H1 (cell line): ENCODE results near the gene CUX1. TPM values are rescaled to one million over a fixed set of nuclear protein-coding genes. Genes with fewer than 3 reads are reported as not detected.

Experiments used
- CTCF ChIA-PET: fragments of 300-600 bp; sonication (Branson Sonifier 250); formaldehyde crosslinking; loops from one replicate; lab custom pipeline; 2021; ENCODE audit not compliant: partially characterized antibody; lab: Charles Lee
- POLR2A ChIA-PET: fragments of 300-600 bp; sonication (Branson Sonifier 250); formaldehyde crosslinking; loops from one replicate; lab custom pipeline; 2021; ENCODE audit warnings: inconsistent platforms; ENCODE audit not compliant: partially characterized antibody; lab: Charles Lee
- DNase-seq, 2 experiments: peaks; one replicate each; pipeline versions ENCODE4 v3.0.0 to v3.0.0-alpha.2; 2010 to 2022; ENCODE audit warnings: low spot score in 2 of 2, low read depth in 1 of 2, mixed read lengths in 1 of 2
- FAIRE-seq: peaks from 2 replicates; lab custom pipeline; 2011; peaks lifted over from hg19 to GRCh38; lab: Jason Lieb, UNC
- H2AFZ ChIP-seq: 2 replicates; pipeline ENCODE4 v1.8.1; 2012; ENCODE audit warnings: low read length, inconsistent platforms
- H2AK5ac ChIP-seq: 2 replicates; pipeline ENCODE4 v1.6.1; 2013; ENCODE audit warnings: low read depth, low read length
- H2BK120ac ChIP-seq: replicated peaks from 2 replicates; pipeline ENCODE3; 2013; ENCODE audit warnings: low read depth, low read length, inconsistent platforms
- H2BK12ac ChIP-seq: 2 replicates; pipeline ENCODE4 v1.6.1; 2013; ENCODE audit warnings: low read depth, low read length
- H2BK15ac ChIP-seq: 2 replicates; pipeline ENCODE4 v1.6.1; 2013; ENCODE audit warnings: low read length
- H2BK20ac ChIP-seq: 2 replicates; pipeline ENCODE4 v1.6.1; 2013; ENCODE audit warnings: low read length
- H2BK5ac ChIP-seq: 2 replicates; pipeline ENCODE4 v1.6.1; 2013; ENCODE audit warnings: low read depth, low read length
- H3K14ac ChIP-seq: 2 replicates; pipeline ENCODE4 v1.6.1; 2013; ENCODE audit warnings: inconsistent platforms; ENCODE audit not compliant: insufficient read length
- H3K18ac ChIP-seq: 2 replicates; pipeline ENCODE4 v1.6.1; 2013; ENCODE audit warnings: low read length; ENCODE audit errors: extremely low read depth
- H3K23ac ChIP-seq: 2 replicates; pipeline ENCODE4 v1.6.1; 2013; ENCODE audit warnings: inconsistent platforms; ENCODE audit not compliant: insufficient read length
- H3K23me2 ChIP-seq: 2 replicates; pipeline ENCODE4 v1.6.1; 2013; ENCODE audit warnings: low read depth, low read length
- H3K27ac ChIP-seq: 2 replicates; pipeline ENCODE4 v1.6.1; 2011; ENCODE audit warnings: low read depth, low read length, inconsistent platforms
- H3K27me3 ChIP-seq, 4 experiments: replicated peaks in 1 of 4; 1 replicate in 1 of 4; 2 replicates in 3 of 4; pipeline versions ENCODE4 v1.6.1 to v1.8.1; 2011 to 2013; ENCODE audit warnings: low read length in 3 of 4, mild to moderate bottlenecking in 3 of 4, inconsistent platforms in 2 of 4, mixed read lengths in 2 of 4, moderate library complexity in 1 of 4; ENCODE audit not compliant: control insufficient read depth in 3 of 4, insufficient read depth in 3 of 4; ENCODE audit errors: extremely low read depth in 1 of 4
- H3K36me3 ChIP-seq, 4 experiments: 2 replicates each; pipeline versions ENCODE4 v1.6.1 to v1.8.1; 2011 to 2013; ENCODE audit warnings: mild to moderate bottlenecking in 4 of 4, low read length in 3 of 4, moderate library complexity in 2 of 4, control low read depth in 1 of 4, inconsistent platforms in 1 of 4; ENCODE audit not compliant: insufficient read depth in 4 of 4, control insufficient read depth in 2 of 4
- H3K4ac ChIP-seq: replicated peaks from 2 replicates; pipeline ENCODE3; 2013; ENCODE audit warnings: low read length, low read depth, mixed read lengths, inconsistent platforms; ENCODE audit not compliant: insufficient read length
- H3K4me1 ChIP-seq, 4 experiments: replicated peaks in 1 of 4; 1 replicate in 1 of 4; 2 replicates in 3 of 4; pipeline versions ENCODE4 v1.6.1 to v1.8.1; 2011 to 2013; ENCODE audit warnings: low read length in 3 of 4, inconsistent platforms in 2 of 4, mixed read lengths in 1 of 4; ENCODE audit not compliant: insufficient read depth in 4 of 4, control insufficient read depth in 3 of 4
- H3K4me2 ChIP-seq, 2 experiments: 2 replicates each; pipeline versions ENCODE4 v1.6.1 to v1.8.1; 2011 to 2013; ENCODE audit warnings: low read depth in 2 of 2, low read length in 2 of 2, control low read depth in 1 of 2, inconsistent platforms in 1 of 2, mild to moderate bottlenecking in 1 of 2; ENCODE audit not compliant: insufficient read depth in 1 of 2
- H3K4me3 ChIP-seq, 4 experiments: fragments of 200-600, 300-600 bp in 1 of 4; sonication (generic), shearing (Covaris generic), sonication (Bioruptor Twin) in 1 of 4; 2 replicates each; pipeline versions ENCODE4 v1.5.1 to v1.8.1; 2011 to 2016; ENCODE audit warnings: low read length in 4 of 4, low read depth in 3 of 4, control low read depth in 2 of 4, inconsistent platforms in 2 of 4, mild to moderate bottlenecking in 2 of 4, mixed read lengths in 1 of 4, moderate library complexity in 1 of 4; ENCODE audit not compliant: insufficient read depth in 2 of 4; ENCODE audit errors: extremely low read depth in 1 of 4
- H3K56ac ChIP-seq: replicated peaks from 2 replicates; pipeline ENCODE3; 2013; ENCODE audit warnings: low read depth, mild to moderate bottlenecking, mixed read lengths, low read length, inconsistent platforms; ENCODE audit not compliant: insufficient read length
- H3K79me1 ChIP-seq: 2 replicates; pipeline ENCODE4 v1.6.1; 2013; ENCODE audit warnings: low read depth, low read length, control low read depth
- H3K79me2 ChIP-seq, 2 experiments: 2 replicates each; pipeline versions ENCODE4 v1.6.1 to v1.8.1; 2012 to 2013; ENCODE audit warnings: low read length in 2 of 2, mild to moderate bottlenecking in 2 of 2, inconsistent platforms in 1 of 2; ENCODE audit not compliant: insufficient read depth in 2 of 2, control insufficient read depth in 1 of 2
- H3K9ac ChIP-seq, 4 experiments: replicated peaks in 1 of 4; 1 replicate in 1 of 4; 2 replicates in 3 of 4; pipeline versions ENCODE4 v1.6.1 to v1.8.1; 2011 to 2013; ENCODE audit warnings: low read depth in 3 of 4, low read length in 3 of 4, control low read depth in 2 of 4, mild to moderate bottlenecking in 2 of 4, moderate library complexity in 2 of 4, inconsistent platforms in 1 of 4; ENCODE audit errors: extremely low read depth in 1 of 4
- H3K9me3 ChIP-seq, 2 experiments: 2 replicates each; pipeline versions ENCODE4 v1.6.1 to v1.8.1; 2012 to 2013; ENCODE audit warnings: mild to moderate bottlenecking in 2 of 2, moderate library complexity in 2 of 2, control low read depth in 1 of 2, inconsistent platforms in 1 of 2, low read depth in 1 of 2, low read length in 1 of 2, mixed read lengths in 1 of 2; ENCODE audit not compliant: insufficient read depth in 2 of 2
- H4K20me1 ChIP-seq, 2 experiments: replicated peaks in 1 of 2; 2 replicates each; pipeline versions ENCODE3 to v1.8.1; 2011 to 2013; ENCODE audit warnings: inconsistent platforms in 2 of 2, low read length in 2 of 2, mild to moderate bottlenecking in 1 of 2; ENCODE audit not compliant: insufficient read depth in 2 of 2, control insufficient read depth in 1 of 2
- H4K5ac ChIP-seq: 2 replicates; pipeline ENCODE4 v1.6.1; 2013; ENCODE audit warnings: low read length, low read depth, mixed read lengths, inconsistent platforms; ENCODE audit not compliant: insufficient read length
- H4K8ac ChIP-seq: 2 replicates; pipeline ENCODE4 v1.8.0; 2013; ENCODE audit warnings: mild to moderate bottlenecking, moderate library complexity, low read length, inconsistent platforms; ENCODE audit not compliant: insufficient read depth; ENCODE audit errors: extremely low read depth
- H4K91ac ChIP-seq: replicated peaks from 2 replicates; pipeline ENCODE3; 2013; ENCODE audit warnings: low read length, mixed read lengths, inconsistent platforms; ENCODE audit not compliant: insufficient read length
- GABPA ChIP-seq: IDR thresholded peaks from 2 replicates; pipeline ENCODE4 v1.6.1; 2011; ENCODE audit warnings: mild to moderate bottlenecking, low read length, moderate library complexity, borderline replicate concordance; ENCODE audit not compliant: insufficient read depth
- PHF8 ChIP-seq: fragments of 200-600 bp; sonication (generic); conservative IDR thresholded peaks from 2 replicates; pipeline ENCODE4 v1.7.1; 2012; ENCODE audit warnings: low read depth, mild to moderate bottlenecking, inconsistent platforms, low read length, moderate library complexity
- SIN3A ChIP-seq, 2 experiments: IDR thresholded peaks in 1 of 2; conservative IDR thresholded peaks in 1 of 2; 2 replicates each; pipeline ENCODE4 v1.6.1; 2011 to 2012; ENCODE audit warnings: low read length in 2 of 2, improper control_type of control experiment in 1 of 2, low read depth in 1 of 2, mild to moderate bottlenecking in 1 of 2
- SP4 ChIP-seq: IDR thresholded peaks from 2 replicates; pipeline ENCODE4 v1.6.1; 2012; ENCODE audit warnings: low read length, inconsistent platforms
- TAF1 ChIP-seq: IDR thresholded peaks from 2 replicates; pipeline ENCODE4 v1.6.1; 2011; ENCODE audit warnings: mild to moderate bottlenecking, low read depth, low read length
- WGBS, 2 experiments: shearing (Covaris generic) in 1 of 2; methylation state at CpG; one replicate each; pipeline versions ENCODE4 v1.1.6 to v1.1.7; 2013 to 2015; ENCODE audit warnings: low lambda C conversion rate in 2 of 2, mixed read lengths in 2 of 2, inconsistent platforms in 1 of 2, low coverage in 1 of 2, missing lambda C conversion rate in 1 of 2; ENCODE audit not compliant: insufficient replicate concordance in 2 of 2, insufficient coverage in 1 of 2, insufficient read length in 1 of 2; ENCODE audit errors: extremely low coverage in 1 of 2, missing lambda C conversion rate in 1 of 2; 5-methylcytosine and 5-hydroxymethylcytosine counted together
- polyA plus RNA-seq, 7 experiments: library from polyadenylated mRNA; depleted of rRNA in 3 of 7; stranded (reverse) in 5 of 7; unstranded in 2 of 7; fragments of >200 nt in 5 of 7; fragments of 200-250 nt in 2 of 7; gene quantifications; 1 replicate in 5 of 7; 2 replicates in 1 of 7; 4 replicates in 1 of 7; pipeline versions ENCODE4 v1.2.1 to v1.2.3, GENCODE V29; 2011 to 2013; ENCODE audit warnings: missing spikeins in 2 of 7, mixed read lengths in 2 of 7
- total RNA-seq: library from RNA; stranded (reverse); fragmentation: NEBNext Ultra II Directional; extraction: Animal tissue kit (Norgen Biotek cat#: 25700); gene quantifications from 2 replicates; pipeline ENCODE4 v1.2.1, GENCODE V29; 2021

The CUX1 gene
- total and polyA plus RNA-seq, 2 of the 8 experiments (the other 6 are each of a cell fraction or from before 2014, with no cell fraction given), result 21.6 to 65.9 TPM

DNA sequence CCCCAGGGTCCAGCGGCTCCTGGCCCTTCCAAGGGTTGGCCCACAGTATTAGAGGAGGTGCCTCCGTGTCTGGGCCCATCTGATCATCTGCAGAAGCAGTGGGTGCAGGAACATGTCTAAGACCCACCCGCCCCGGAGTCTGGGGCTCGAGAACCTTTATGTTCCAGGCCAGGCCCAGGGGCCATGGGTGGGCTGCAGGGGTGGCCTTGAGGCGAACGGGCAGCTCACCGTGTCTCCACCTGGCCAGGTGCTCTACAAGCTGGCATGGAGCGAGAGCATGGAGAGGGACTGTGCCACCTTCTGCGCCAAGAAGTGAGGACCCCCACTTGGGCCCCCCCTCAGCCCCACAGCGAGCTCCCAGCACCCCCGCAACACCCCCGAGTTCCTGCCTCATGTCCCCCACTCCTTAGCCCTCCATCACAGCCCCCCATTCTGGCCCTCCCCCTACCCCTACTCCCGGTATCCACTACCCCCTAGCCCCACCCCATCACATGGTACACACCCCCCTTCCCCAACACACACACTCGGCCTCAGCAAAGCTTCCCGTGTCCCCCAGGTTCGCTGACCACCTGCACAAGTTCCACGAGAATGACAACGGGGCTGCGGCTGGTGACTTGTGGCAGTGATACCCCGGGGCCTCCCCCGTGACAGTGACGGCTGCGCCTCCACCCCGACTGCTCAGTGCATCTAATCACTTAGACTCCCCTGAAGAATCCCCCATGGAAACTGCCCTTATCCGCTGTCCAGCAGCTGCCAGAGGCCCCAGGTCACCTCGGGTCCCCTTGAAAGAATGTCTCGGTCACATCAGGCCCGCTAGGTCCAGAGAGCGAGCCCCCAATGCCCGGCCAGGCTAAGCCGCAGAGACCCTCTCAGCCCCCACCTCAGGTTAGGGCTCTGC is 465.3 kb downstream of the CUX1 start:
- no peak overlapping the region for H3K56ac ChIP-seq
- H2AK5ac ChIP-seq, result no peak overlapping the region
- no peak overlapping the region for H3K4ac ChIP-seq
- H3K79me2 ChIP-seq, result no peaks in the 10 kb centered on the region
- DNase-seq, result no peak
- H2BK20ac ChIP-seq, result no peak overlapping the region
- TF ChIP-seq GABPA (no peak), PHF8 (no peak), SIN3A (conservative IDR thresholded peaks at IDR 0.05 in 1 of 2, IDR thresholded peaks at IDR 0.05 in 1 of 2; ENCODE audit: low read depth in 1 of 2, low read length in 2 of 2) (no peak), SP4 (no peak), TAF1 (no peak)
- TF ChIP-seq, all 59 proteins: peak for 0
- H3K23ac ChIP-seq, result no peak overlapping the region
- H3K4me3 ChIP-seq, result no peak overlapping the region
- peaks cover 0 to 4% (median 3%) of the 10 kb centered on the region in 4 experiments; a peak in 3 of 7 replicates for H3K27me3 ChIP-seq
- H3K79me1 ChIP-seq, result no peaks in the 10 kb centered on the region
- H3K4me2 ChIP-seq, result no peak overlapping the region
- no peak overlapping the region for H2AFZ ChIP-seq
- no peak overlapping the region for H4K91ac ChIP-seq
- no peak overlapping the region for H3K14ac ChIP-seq
- no peak overlapping the region for H4K5ac ChIP-seq
- CTCF ChIA-PET, result interaction anchor here (0.5 to 7.5 kb wide), 6 partner anchors 10 to 121 kb away, joined by 3 to 118 read pairs (median 9); partner anchors contain the start of gene PRKRIP1
- no peaks in the 10 kb centered on the region for H3K36me3 ChIP-seq
- H4K20me1 ChIP-seq, result no peaks in the 10 kb centered on the region
- no peak overlapping the region for H2BK5ac ChIP-seq
- peaks cover 11% of the 10 kb centered on the region; the same call in 1 of the 2 replicates for H3K23me2 ChIP-seq
- H3K27ac ChIP-seq, result no peak overlapping the region
- no peak for FAIRE-seq
- H3K9ac ChIP-seq, result no peak overlapping the region
- POLR2A ChIA-PET, result interaction anchor here (0.6 to 2.6 kb wide), 5 partner anchors 10 to 159 kb away, joined by 3 to 12 read pairs (median 3); partner anchors contain the start of gene PRKRIP1
- H3K9me3 ChIP-seq, result no peaks in the 10 kb centered on the region
- no peak overlapping the region for H2BK15ac ChIP-seq
- H4K8ac ChIP-seq, result peak overlapping the region; percentile 71; the same call in 1 of the 2 replicates
- no peak overlapping the region for H2BK12ac ChIP-seq
- H3K4me1 ChIP-seq, result peaks cover 2 to 16% (median 8%) of the 10 kb centered on the region in 4 experiments
- H2BK120ac ChIP-seq, result no peak overlapping the region
- H3K18ac ChIP-seq, result no peak overlapping the region
- 91% methylated on average over 31 of the region's 32 CpGs; no CpG with 5 or more reads in 1 of the 2 experiments for WGBS, 2 experiments
